HG02588 (cell line): Measurements from ENCODE around the gene ATXN7L3.
"Not testable (repeated sequence)": the region's sequence is repeated elsewhere in the genome, so short reads cannot be mapped to it uniquely, and the experiment has no call there.

Source experiments
- ATAC-seq: cut with Tn5 transposase; IDR thresholded peaks from one replicate; pipeline ENCODE4 v1.9.1; 2021; ENCODE audit warnings: mild to moderate bottlenecking, moderate library complexity; ENCODE audit not compliant: unreplicated experiment

Gene ATXN7L3

GRCh38 chr17:44199553-44200477, at the start of gene ATXN7L3:
Gene ATXN7L3 (minus strand): TSS chr17:44199884. CDS start chr17:44198070, 1,814 bp downstream.
- ATAC-seq: peak; percentile 65

GRCh38 chr17:44247876-44248736, 48.4 kb upstream of the ATXN7L3 start:
- ATAC-seq: no peak

GRCh38 chr17:44247440-44247841, 47.8 kb upstream of the ATXN7L3 start:
- no peak for ATAC-seq

- ATAC-seq: no peak
Observed at GRCh38 chr17:44241106-44241624, 41.5 kb upstream of the ATXN7L3 start.

GRCh38 chr17:44237886-44238285, 38.2 kb upstream of the ATXN7L3 start:
- ATAC-seq: not testable (repeated sequence)

GRCh38 chr17:44236444-44236991, 36.8 kb upstream of the ATXN7L3 start:
- no peak for ATAC-seq

- no peak for ATAC-seq
Observed at GRCh38 chr17:44235583-44235936, 35.9 kb upstream of the ATXN7L3 start.

- ATAC-seq: no peak
Observed at GRCh38 chr17:44233582-44233981, 33.9 kb upstream of the ATXN7L3 start.

- ATAC-seq: no peak
Observed at GRCh38 chr17:44232061-44232460, 32.4 kb upstream of the ATXN7L3 start.

- ATAC-seq: no peak
Observed at GRCh38 chr17:44230140-44230539, 30.5 kb upstream of the ATXN7L3 start.

GRCh38 chr17:44229090-44229489, 29.4 kb upstream of the ATXN7L3 start:
- ATAC-seq: no peak

- ATAC-seq: no peak
Observed at GRCh38 chr17:44223541-44224071, 23.9 kb upstream of the ATXN7L3 start.

- no peak for ATAC-seq
Observed at GRCh38 chr17:44222112-44222869, 22.6 kb upstream of the ATXN7L3 start.

GRCh38 chr17:44221862-44222111, 22.1 kb upstream of the ATXN7L3 start:
- no peak for ATAC-seq

- no peak for ATAC-seq
Observed at GRCh38 chr17:44221084-44221861, 21.6 kb upstream of the ATXN7L3 start.

- peak; percentile 1 for ATAC-seq
Observed at GRCh38 chr17:44220213-44221083, 20.8 kb upstream of the ATXN7L3 start.

- peak; percentile 6 for ATAC-seq
Observed at GRCh38 chr17:44219616-44220212, 20.0 kb upstream of the ATXN7L3 start, which contains the start of gene UBTF. Gene UBTF (minus strand): TSS chr17:44219675. CDS start chr17:44218229, 1,446 bp downstream.

GRCh38 chr17:44219108-44219615, 19.5 kb upstream of the ATXN7L3 start:
- ATAC-seq: peak; percentile 31
